Neural progenitor cell (in vitro differentiated cells): ENCODE data around the gene SDHAF2. TPM values are rescaled to one million over a fixed set of nuclear protein-coding genes. Genes with fewer than 3 reads are reported as not detected.
A peak's percentile ranks its signal among the peaks of the same experiment; 100 is the strongest.
"Not testable (repeated sequence)": the region's sequence is repeated elsewhere in the genome, so short reads cannot be mapped to it uniquely, and the experiment has no call there.

Source experiments
- DNase-seq: peaks from one replicate; pipeline ENCODE4 v3.0.0-alpha.2; 2016; ENCODE audit warnings: low spot score
- H2AFZ ChIP-seq: fragments of 200-600 bp; sonication (generic); replicated peaks from 2 replicates; pipeline ENCODE4 v1.6.1; 2016; ENCODE audit warnings: antibody characterized with exemption
- H3F3A ChIP-seq: fragments of 200-600 bp; sonication (generic); 2 replicates; pipeline ENCODE4 v1.6.1; 2016; ENCODE audit warnings: antibody characterized with exemption, low read depth
- H3K27ac ChIP-seq: fragments of 200-600 bp; sonication (generic); 2 replicates; pipeline ENCODE4 v1.5.1; 2016; ENCODE audit warnings: mild to moderate bottlenecking
- H3K27me3 ChIP-seq: fragments of 200-600 bp; sonication (generic); 2 replicates; pipeline ENCODE4 v1.6.1; 2016; ENCODE audit warnings: mild to moderate bottlenecking, moderate library complexity
- H3K36me3 ChIP-seq: fragments of 200-600 bp; sonication (generic); 2 replicates; pipeline ENCODE4 v1.5.1; 2016
- H3K4me1 ChIP-seq: fragments of 200-600 bp; sonication (generic); 2 replicates; pipeline ENCODE4 v1.6.1; 2016; ENCODE audit warnings: mixed run types
- H3K4me2 ChIP-seq: fragments of 200-600 bp; sonication (generic); 2 replicates; pipeline ENCODE4 v1.6.1; 2016
- H3K4me3 ChIP-seq: fragments of 200-600 bp; sonication (generic); 2 replicates; pipeline ENCODE4 v1.5.1; 2016
- H3K79me2 ChIP-seq: fragments of 200-600 bp; sonication (generic); 2 replicates; pipeline ENCODE4 v1.6.1; 2016; ENCODE audit warnings: low read depth
- H3K9ac ChIP-seq: fragments of 200-600 bp; sonication (generic); 2 replicates; pipeline ENCODE4 v1.6.1; 2016
- H3K9me3 ChIP-seq: fragments of 200-600 bp; sonication (generic); 2 replicates; pipeline ENCODE4 v1.5.1; 2016; ENCODE audit warnings: low read depth
- H4K20me1 ChIP-seq: fragments of 200-600 bp; sonication (generic); 2 replicates; pipeline ENCODE4 v1.6.1; 2016; ENCODE audit warnings: low read depth
- H3K27ac Mint-ChIP-seq: 3 replicates; pipeline ENCODE4 v1.8.0; 2021; ENCODE audit warnings: mixed read lengths
- H3K27me3 Mint-ChIP-seq: 2 replicates; pipeline ENCODE4 v1.8.0; 2022; ENCODE audit warnings: low read depth, mild to moderate bottlenecking, inconsistent platforms, moderate library complexity, mixed read lengths; ENCODE audit not compliant: insufficient read depth
- H3K36me3 Mint-ChIP-seq: 3 replicates; pipeline ENCODE4 v1.8.0; 2021; ENCODE audit warnings: mixed read lengths
- H3K4me1 Mint-ChIP-seq: 3 replicates; pipeline ENCODE4 v1.8.0; 2021; ENCODE audit warnings: mixed read lengths
- H3K4me3 Mint-ChIP-seq: 3 replicates; pipeline ENCODE4 v1.8.0; 2021; ENCODE audit warnings: mild to moderate bottlenecking, moderate library complexity, mixed read lengths
- H3K9me3 Mint-ChIP-seq: 3 replicates; pipeline ENCODE4 v1.8.0; 2020; ENCODE audit warnings: mixed read lengths
- EZH2 ChIP-seq: fragments of 200-600 bp; sonication (generic); IDR thresholded peaks from 2 replicates; pipeline ENCODE4 v1.6.1; 2017; ENCODE audit warnings: antibody characterized with exemption, mild to moderate bottlenecking, moderate library complexity
- EZH2phosphoT487 ChIP-seq: fragments of 200-600 bp; sonication (generic); IDR thresholded peaks from 2 replicates; pipeline ENCODE4 v1.6.1; 2017; ENCODE audit warnings: antibody characterized with exemption
- total RNA-seq: library from RNA; depleted of rRNA; stranded (reverse); fragments of >200 nt; gene quantifications from 2 replicates; pipeline ENCODE4 v1.2.3, GENCODE V29; 2015; ENCODE audit warnings: low replicate concordance
- TF ChIP-seq, protein P1 (sequence below): fragments of 200-600 bp; sonication (generic); IDR thresholded peaks from 2 replicates; pipeline ENCODE4 v1.5.1; 2017; ENCODE audit warnings: antibody characterized with exemption, mild to moderate bottlenecking

SDHAF2 gene
- total RNA-seq: 27.4 and 37.7 TPM in 2 replicates

DNA sequence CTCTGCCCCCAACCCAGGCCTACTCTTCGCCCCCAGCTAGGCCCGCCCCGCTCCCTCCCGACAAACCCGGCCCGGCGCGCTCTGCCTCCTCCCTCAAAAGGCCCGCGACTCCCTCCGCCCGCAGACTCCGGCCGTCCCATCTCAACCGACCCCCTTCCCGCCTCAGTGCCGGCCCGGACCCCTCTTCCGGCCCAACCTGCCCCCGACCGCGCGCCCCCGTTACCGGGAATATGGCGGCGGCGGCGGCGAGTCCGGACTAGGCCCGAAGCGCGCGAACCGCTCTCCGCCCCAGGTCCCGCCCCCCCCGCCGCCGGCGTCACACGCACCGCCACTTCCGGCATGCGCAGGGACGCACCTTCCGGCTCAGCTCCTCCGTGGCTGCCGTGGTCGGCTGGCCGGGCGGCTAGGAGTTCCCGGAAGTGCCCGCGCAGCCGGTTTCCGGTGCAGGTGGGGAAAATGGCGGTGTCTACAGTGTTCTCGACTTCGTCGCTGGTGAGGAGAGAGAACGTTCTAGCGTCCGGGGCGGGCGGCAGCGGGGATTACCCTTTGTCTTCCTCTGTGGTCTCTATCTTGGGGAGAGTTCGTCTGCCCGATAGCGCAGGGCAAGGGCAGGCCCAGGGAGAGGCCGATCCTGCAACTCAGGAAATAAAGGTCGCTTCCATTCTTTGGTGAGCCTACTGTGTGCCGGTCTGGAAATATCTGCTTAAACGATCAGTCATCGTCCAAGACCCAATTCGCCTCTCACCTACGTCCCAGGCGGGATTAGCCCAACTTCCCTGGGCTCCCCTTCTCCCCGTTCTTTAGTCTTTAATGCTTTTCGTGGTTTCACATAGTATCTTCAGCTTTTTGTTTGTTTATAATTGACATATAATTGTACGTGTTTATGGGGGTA, at the start of gene SDHAF2, which contains the start of gene CPSF7:
Gene SDHAF2 (plus strand): TSS at position 434 of the 892 bp plus-strand sequence. CDS start 23 bp downstream, at position 457.
Gene CPSF7 (minus strand): TSS at position 285 of the 892 bp plus-strand sequence. CDS start 740 bp downstream, outside the sequence.
- Histone ChIP-seq H3K79me2 (peaks cover 92% of the 10 kb centered on the region), H3K27me3 (no peaks in the 10 kb centered on the region), H3K4me1 (peaks cover 15% of the 10 kb centered on the region), H3K36me3 (peaks cover 19% of the 10 kb centered on the region), H3K9ac (peak within 1 kb of the TSS; percentile 99), H3F3A (peaks cover 60% of the 10 kb centered on the region), H3K9me3 (no peaks in the 10 kb centered on the region), H3K27ac (peak within 1 kb of the TSS; percentile 99), H3K4me2 (peak within 1 kb of the TSS; percentile 91), H2AFZ (peak within 1 kb of the TSS; percentile 78), H4K20me1 (peaks cover 47% of the 10 kb centered on the region), H3K4me3 (peak within 1 kb of the TSS; percentile 79)
- Mint-ChIP-seq H3K9me3 (no peaks in the 10 kb centered on the region), H3K4me1 (peaks cover 32% of the 10 kb centered on the region), H3K27ac (peak within 1 kb of the TSS; percentile 97), H3K36me3 (peaks cover 37% of the 10 kb centered on the region), H3K27me3 (peaks cover 4% of the 10 kb centered on the region), H3K4me3 (peak within 1 kb of the TSS; percentile 98)
- TF ChIP-seq EZH2 (peak; percentile 35), EZH2phosphoT487 (no peak)
- TF ChIP-seq, protein P1, sequence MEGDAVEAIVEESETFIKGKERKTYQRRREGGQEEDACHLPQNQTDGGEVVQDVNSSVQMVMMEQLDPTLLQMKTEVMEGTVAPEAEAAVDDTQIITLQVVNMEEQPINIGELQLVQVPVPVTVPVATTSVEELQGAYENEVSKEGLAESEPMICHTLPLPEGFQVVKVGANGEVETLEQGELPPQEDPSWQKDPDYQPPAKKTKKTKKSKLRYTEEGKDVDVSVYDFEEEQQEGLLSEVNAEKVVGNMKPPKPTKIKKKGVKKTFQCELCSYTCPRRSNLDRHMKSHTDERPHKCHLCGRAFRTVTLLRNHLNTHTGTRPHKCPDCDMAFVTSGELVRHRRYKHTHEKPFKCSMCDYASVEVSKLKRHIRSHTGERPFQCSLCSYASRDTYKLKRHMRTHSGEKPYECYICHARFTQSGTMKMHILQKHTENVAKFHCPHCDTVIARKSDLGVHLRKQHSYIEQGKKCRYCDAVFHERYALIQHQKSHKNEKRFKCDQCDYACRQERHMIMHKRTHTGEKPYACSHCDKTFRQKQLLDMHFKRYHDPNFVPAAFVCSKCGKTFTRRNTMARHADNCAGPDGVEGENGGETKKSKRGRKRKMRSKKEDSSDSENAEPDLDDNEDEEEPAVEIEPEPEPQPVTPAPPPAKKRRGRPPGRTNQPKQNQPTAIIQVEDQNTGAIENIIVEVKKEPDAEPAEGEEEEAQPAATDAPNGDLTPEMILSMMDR: no peak
- DNase-seq: peak; percentile 98

DNA sequence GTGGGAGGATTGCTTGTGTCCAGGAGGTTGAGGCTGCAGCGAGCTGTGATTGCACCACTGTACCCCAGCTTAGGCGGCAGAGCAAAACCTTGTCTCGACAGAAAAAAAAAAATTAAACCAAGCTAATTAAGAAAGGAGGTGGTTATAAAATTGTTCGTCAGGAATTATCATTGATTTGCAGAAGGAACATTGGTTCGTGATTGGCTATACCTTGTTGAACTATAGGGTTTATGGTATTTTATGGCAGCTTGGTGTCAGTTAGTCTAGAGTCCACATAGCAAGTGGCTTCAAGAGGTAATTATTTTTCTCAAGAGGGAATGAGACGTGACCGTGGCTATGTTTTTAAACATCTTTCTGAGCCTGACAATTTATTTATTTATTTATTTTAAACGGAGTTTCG, 49.0 kb upstream of the SDHAF2 start:
- Mint-ChIP-seq H3K4me3 (no peak overlapping the region), H3K27me3 (peaks cover 4% of the 10 kb centered on the region), H3K36me3 (peaks cover 12% of the 10 kb centered on the region), H3K27ac (no peak overlapping the region), H3K9me3 (no peaks in the 10 kb centered on the region), H3K4me1 (peaks cover 4% of the 10 kb centered on the region)
- Histone ChIP-seq H3K36me3 (no peaks in the 10 kb centered on the region), H3K9ac (no peak overlapping the region), H3K9me3 (no peaks in the 10 kb centered on the region), H3K27me3 (no peaks in the 10 kb centered on the region), H3K79me2 (no peaks in the 10 kb centered on the region), H3K4me2 (no peak overlapping the region), H2AFZ (no peak overlapping the region), H3F3A (peaks cover 3% of the 10 kb centered on the region), H3K4me3 (no peak overlapping the region), H3K27ac (no peak overlapping the region), H4K20me1 (no peaks in the 10 kb centered on the region), H3K4me1 (no peaks in the 10 kb centered on the region)
- TF ChIP-seq EZH2: no peak
- TF ChIP-seq, protein P1: no peak
- no peak for TF ChIP-seq EZH2phosphoT487
- DNase-seq: no peak

DNA sequence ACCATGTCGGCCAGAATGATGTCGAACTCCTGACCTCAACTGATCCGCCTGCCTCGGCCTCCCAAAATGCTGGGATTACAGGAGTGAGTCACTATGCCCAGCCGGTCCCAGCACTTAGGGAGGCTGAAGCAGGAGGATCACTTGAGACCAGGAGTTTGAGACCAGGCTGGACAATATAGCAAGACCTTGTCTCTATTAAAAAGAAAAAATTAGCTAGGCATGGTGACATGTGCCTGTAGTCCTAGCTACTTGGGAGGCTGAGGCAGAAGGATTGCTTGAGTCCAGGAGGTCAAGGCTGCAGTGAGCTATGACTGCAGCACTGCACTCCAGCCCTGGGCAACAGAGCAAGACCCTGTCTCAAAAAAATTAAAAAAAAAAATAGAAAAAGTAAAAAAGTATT, 46.1 kb upstream of the SDHAF2 start:
- not testable (repeated sequence) for H3K27ac Mint-ChIP-seq, H3K4me1 ChIP-seq, H3K4me2 ChIP-seq, DNase-seq, H3K4me3 Mint-ChIP-seq, H3K27ac ChIP-seq, H3K9me3 ChIP-seq, H3K36me3 ChIP-seq, H3K4me3 ChIP-seq, H3F3A ChIP-seq, H3K27me3 Mint-ChIP-seq, H3K79me2 ChIP-seq, H4K20me1 ChIP-seq, H2AFZ ChIP-seq, H3K27me3 ChIP-seq, H3K9ac ChIP-seq, H3K4me1 Mint-ChIP-seq, H3K9me3 Mint-ChIP-seq, H3K36me3 Mint-ChIP-seq
